CD4-positive, alpha-beta T cell treated with Interleukin-17A for 1 hour (primary cell): ENCODE data around the gene CEP295NL.
"Not testable (repeated sequence)": the region's sequence is repeated elsewhere in the genome, so short reads cannot be mapped to it uniquely, and the experiment has no call there.

Experiments
- DNase-seq: peaks from one replicate; pipeline ENCODE4 v3.0.0-alpha.2; 2020

CEP295NL gene

DNA sequence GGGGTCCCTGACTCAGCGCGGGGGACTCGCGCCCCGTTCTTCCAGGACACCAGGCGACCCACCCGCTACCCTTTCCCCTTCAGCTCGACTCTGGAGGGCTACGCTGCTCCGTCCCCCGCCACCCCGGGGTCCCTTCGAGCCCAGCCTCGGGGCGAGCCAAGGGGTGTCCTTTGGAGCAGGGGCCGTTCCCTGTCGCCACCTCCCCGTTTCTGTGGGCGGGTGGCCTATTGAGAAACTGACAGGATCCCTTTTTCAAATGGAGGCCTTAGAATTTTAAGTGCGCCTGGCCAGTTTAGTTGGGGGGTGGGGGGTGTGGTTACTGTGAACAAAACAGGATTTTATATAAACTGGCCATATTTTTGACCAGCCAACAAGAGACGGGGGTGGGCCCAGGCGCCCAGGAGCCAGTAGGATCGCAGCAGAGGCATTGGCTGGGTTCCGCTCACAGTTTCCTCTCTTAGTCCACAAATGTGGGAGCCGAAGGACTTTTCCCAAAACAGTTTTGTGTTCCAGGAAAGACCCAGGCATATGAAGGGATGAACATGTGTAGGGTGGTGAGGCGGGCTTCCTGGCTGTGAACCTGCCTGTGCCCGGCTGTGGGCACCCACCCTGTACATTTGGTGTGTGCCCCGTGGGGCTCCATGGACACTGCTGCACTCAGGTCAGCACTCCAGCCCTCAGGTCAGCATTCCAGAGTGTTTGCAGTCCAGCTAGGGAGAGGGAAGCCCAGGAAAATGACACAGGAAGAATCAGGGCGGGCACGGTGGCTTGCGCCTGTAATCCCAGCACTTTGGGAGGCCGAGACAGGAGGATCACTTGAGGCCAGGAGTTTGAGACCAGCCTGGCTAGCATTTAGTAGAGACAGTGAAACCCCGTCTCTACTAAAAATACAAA lies 22.9 kb upstream of the CEP295NL start:
- no peak for DNase-seq

- DNase-seq = peak; percentile 71
Measured at GRCh38 chr17:78925234-78925633, 22.2 kb upstream of the CEP295NL start, which contains the start of gene TIMP2. Gene TIMP2 (minus strand): TSS chr17:78925387. CDS start chr17:78925088, 299 bp downstream.

DNA sequence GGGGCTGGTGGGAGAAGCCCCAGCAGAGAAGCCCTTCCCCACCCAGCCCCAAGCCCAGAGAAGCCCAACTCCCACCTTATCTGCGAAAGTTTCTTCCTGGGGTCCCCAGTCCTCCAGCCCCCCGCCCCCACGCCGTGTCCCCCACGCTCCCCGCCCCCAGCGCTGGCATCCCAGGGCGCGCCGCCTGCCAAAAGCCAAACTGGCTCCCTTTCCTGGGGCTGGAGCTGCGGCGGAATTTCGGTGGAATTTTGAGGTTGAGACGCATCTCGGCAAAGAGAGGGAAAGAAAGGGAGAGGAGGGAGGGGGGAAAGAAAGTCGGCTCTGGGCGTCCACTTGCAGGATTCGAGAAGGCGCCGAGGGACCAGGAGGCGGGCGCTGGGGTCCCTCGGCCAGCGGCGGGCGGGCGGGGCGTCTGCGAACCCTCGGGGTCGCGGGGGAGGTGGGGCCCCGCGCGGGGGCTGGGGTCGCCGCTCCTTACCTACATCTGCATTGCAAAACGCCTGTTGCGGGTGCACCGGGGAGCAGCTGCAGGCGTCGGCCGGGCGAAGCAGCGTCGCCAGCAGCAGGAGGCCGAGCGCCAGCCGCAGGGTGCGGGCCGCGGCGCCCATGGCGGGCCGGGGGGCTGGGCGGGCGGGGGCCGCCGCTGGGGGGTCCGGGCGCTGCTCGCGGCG lies 21.6 kb upstream of the CEP295NL start:
- DNase-seq = no peak

DNA sequence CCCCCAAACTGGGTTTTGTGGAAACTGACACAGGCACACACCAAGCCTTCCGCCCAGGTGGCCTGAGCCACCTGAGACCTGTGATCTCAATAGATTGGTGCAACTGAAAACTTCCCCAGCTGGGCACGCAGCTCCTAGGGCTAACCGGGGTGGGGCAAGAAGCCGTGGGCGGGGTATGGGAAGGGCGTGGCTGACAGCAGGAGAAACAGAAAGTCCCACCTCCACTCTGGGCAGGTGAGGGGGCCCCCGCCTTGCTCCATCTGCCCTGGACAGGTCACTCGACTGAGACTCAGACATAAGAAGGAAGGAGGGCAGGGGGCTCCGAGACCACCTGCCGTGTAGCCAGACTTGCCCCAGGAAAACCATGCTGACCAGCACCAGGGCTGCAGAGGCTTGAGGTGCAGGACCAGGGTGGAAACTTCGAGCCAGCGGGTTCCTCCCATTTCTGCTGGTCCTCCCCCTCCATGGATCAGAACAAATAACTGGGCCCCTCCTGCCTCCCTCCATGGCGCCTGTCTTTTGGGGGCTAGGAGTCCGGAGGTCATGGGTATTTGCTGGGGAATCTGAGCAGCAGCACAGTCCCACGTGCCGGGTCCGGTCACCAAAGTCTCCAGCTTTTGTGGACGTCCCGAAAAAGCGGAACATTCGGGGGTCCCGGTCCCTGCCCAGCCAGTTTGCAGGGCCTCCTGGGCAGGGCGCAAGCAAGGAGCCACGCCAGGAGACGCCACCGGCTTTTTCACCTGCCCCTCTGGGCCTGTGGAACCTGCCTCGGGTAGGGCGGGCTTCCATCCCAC lies 20.9 kb upstream of the CEP295NL start:
- peak; percentile 70 for DNase-seq

- DNase-seq = no peak
Measured at GRCh38 chr17:78922816-78923498, 20.0 kb upstream of the CEP295NL start.

DNA sequence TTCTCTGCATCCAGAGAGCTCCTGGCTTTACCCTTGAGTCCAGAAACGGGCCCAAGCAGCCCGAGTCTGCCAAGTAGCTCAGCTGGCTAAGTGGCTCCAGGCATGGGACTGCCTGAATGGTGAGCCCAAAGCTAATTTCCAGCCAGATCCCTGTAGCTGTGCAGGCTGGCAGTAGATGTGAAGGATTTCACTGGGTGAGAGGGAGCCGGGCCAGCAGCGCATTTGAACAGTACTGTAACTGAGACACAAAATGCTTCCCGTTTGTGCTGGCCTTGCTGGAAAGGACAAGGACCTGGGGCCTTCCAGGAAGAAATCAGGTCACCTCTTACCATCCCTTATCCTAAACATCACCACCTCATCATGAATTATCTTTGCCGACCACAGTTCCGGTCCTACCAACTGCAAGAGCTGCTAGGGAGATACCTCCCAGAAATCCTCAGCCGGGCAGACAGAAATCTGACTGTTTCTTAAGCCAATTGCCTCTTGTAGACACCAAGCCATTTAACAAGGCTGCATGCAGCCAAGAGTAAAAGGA lies 18.5 kb upstream of the CEP295NL start:
- no peak for DNase-seq

DNA sequence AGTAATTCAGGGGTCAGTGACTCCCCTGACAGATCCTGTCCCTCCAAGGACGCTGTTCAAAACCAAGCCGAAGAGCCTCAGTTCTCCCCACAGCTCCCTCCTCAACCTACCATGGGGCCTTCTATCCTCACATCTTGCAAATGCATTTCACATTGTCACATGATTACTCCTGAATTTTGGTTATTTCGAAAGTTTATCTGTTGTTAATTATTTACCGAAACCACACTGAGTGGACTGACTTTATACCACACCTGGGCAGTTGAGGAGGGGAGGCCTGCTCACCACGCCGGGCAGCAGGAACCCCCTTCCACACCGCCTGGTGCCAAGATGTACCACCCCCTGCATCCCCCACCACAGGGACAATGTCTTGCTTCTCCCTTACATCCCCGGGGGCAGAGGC lies 17.5 kb upstream of the CEP295NL start:
- DNase-seq = no peak

GRCh38 chr17:78919861-78920450 lies 17.0 kb upstream of the CEP295NL start:
- no peak for DNase-seq

- DNase-seq = no peak
Measured at GRCh38 chr17:78918979-78919378, 16.0 kb upstream of the CEP295NL start.

- no peak for DNase-seq
Measured at GRCh38 chr17:78917451-78918275, 14.7 kb upstream of the CEP295NL start.

GRCh38 chr17:78915872-78916632 lies 13.1 kb upstream of the CEP295NL start:
- no peak for DNase-seq

- no peak for DNase-seq
Measured at GRCh38 chr17:78913115-78913514, 10.1 kb upstream of the CEP295NL start.

- DNase-seq = no peak
Measured at GRCh38 chr17:78912082-78912481, 9.1 kb upstream of the CEP295NL start.

DNA sequence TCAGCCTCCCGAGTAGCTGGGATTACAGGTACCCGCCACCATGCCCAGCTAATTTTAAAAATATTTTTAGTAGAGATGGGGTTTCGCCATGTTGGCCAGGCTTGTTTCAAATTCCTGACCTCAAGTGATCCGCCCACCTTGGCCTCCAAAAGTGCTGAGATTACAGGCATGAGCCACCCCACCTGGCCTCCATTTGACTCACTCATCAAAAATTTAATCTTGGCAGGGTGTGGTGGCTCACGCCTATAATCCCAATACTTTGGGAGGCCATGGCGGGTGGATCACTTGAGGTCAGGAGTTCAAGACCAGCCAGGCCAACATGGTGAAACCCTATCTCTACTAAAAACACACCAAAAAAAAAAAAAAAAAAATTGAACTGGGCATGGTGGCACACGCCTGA lies 8.5 kb upstream of the CEP295NL start:
- not testable (repeated sequence) for DNase-seq

DNA sequence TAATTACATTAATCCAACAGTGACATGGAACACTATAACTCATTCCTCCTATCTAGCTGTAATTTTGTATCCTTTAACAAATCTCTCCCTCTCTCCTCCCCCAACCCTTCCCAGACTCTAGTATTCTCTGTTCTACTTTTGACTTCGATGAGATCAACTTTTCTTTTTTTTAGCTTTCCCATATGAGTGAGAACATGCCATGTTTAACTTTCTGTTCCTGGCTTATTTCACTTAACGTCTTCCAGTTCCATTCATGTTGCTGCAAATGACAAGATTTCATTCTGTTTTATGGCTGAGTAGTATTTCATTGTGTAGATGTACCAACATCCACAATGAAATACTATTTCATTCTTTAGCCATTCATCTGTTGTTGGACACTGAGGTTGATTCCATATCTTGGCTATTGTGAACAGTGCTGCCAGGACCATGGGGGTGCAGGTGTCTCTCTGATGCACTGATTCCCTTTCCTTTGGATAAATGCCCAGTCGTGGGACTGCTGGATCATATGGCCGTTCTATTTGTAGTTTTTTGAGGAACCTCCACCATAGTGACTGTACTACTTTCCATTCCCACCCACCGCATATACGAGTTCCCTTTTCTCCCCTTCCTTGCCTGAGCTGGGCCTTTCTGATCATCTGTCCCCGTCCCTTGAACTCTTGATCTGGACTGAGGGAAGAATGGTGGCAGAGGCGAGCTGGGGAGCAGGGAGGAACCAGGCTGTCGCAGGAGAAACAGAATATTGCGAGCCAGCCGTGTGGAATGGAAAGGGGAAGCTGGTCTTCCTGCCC lies 7.7 kb upstream of the CEP295NL start:
- no peak for DNase-seq

- no peak for DNase-seq
Measured at GRCh38 chr17:78908426-78908825, 5.4 kb upstream of the CEP295NL start.

DNA sequence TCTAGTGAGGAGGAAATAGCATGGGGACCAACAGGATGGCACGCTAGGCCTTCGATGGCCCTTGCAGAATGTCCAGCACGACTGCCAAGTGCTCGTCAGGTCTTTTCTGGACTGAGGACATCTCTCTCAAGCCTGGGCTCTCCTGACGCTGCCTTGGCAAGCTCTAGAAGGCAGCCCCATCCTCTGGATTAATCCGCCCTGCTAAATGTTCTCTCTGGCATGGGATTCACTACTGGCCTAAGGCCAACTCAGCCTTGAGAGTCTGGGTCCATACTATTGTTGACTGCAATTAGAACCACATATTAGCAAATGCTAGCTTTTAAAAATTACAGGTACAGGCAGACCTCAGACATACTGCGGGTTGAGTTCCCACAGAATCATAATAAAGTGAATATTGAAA lies 2.5 kb upstream of the CEP295NL start:
- DNase-seq = no peak

- DNase-seq = no peak
Measured at GRCh38 chr17:78905116-78905515, 2.1 kb upstream of the CEP295NL start.

- DNase-seq = no peak
Measured at GRCh38 chr17:78904371-78904770, 1.4 kb upstream of the CEP295NL start.
